ENCODE data around the gene GPI.

Gene GPI

GRCh38 chr19:34350161-34350561 lies 14.8 kb upstream of the GPI start:
- no peak for TF ChIP-seq CTCF (conservative IDR thresholded peaks at IDR 0.05; ENCODE audit: control insufficient read depth, insufficient read depth, low read depth, low read length)
- no peak overlapping the region for H3K4me3 ChIP-seq (ENCODE audit: control insufficient read depth, low read depth, low read length)
- peak; percentile 36 for DNase-seq (ENCODE audit: low read depth)

DNA sequence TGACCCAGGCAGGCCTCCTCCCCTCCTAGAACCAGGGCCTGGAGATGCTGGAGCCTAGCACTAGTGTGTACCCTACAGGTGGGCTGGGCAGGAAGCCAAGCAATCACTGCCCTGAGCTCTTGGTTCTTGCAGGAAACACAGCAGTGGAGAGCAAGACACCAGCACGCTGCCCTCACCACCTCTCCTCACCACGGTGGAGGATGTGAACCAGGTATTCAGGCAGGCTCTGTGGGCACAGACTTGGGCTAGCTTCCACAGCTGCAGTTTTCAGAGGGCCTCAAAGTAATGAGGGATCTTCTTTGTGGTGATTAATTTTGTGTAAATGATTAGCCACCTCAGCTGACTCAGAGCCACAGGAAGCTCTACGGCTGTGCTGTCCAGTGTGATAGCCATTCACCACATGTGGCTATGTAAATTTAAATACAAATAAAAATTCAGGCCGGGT lies 13.6 kb upstream of the GPI start:
- H3K4me3 ChIP-seq (ENCODE audit: control insufficient read depth, low read depth, low read length): no peak overlapping the region
- TF ChIP-seq CTCF (conservative IDR thresholded peaks at IDR 0.05; ENCODE audit: control insufficient read depth, insufficient read depth, low read depth, low read length): no peak
- DNase-seq (ENCODE audit: low read depth): no peak

GRCh38 chr19:34353546-34353945 lies 11.4 kb upstream of the GPI start:
- no peak for DNase-seq (ENCODE audit: low read depth)
- TF ChIP-seq CTCF (conservative IDR thresholded peaks at IDR 0.05; ENCODE audit: control insufficient read depth, insufficient read depth, low read depth, low read length): no peak
- no peak overlapping the region for H3K4me3 ChIP-seq (ENCODE audit: control insufficient read depth, low read depth, low read length)

GRCh38 chr19:34355201-34355600 lies 9.8 kb upstream of the GPI start:
- H3K4me3 ChIP-seq (ENCODE audit: control insufficient read depth, low read depth, low read length): no peak overlapping the region
- DNase-seq (ENCODE audit: low read depth): no peak
- TF ChIP-seq CTCF (conservative IDR thresholded peaks at IDR 0.05; ENCODE audit: control insufficient read depth, insufficient read depth, low read depth, low read length): no peak

GRCh38 chr19:34356875-34357274 lies 8.1 kb upstream of the GPI start:
- DNase-seq (ENCODE audit: low read depth): no peak
- no peak overlapping the region for H3K4me3 ChIP-seq (ENCODE audit: control insufficient read depth, low read depth, low read length)
- no peak for TF ChIP-seq CTCF (conservative IDR thresholded peaks at IDR 0.05; ENCODE audit: control insufficient read depth, insufficient read depth, low read depth, low read length)

DNA sequence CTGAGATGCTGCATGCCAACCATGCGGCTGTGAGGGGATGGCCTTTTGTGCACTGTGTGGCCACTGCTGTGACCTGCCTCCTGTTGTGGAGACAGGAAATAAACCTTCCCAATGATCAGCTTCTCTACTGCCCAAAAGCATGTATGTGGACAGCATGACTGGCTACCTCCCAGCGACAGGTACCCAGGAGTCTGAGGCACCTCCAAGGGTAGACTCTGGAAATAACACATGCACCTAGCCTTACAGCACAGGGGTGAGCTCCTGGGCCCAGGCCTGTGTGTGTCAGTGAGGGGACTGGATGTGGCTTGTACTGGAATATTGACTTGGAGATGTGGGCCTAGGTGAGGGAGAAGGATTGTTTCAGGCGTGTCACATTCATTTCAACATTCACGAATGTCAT lies 7.6 kb upstream of the GPI start:
- DNase-seq (ENCODE audit: low read depth): no peak
- H3K4me3 ChIP-seq (ENCODE audit: control insufficient read depth, low read depth, low read length): no peak overlapping the region
- TF ChIP-seq CTCF (conservative IDR thresholded peaks at IDR 0.05; ENCODE audit: control insufficient read depth, insufficient read depth, low read depth, low read length): no peak
